A673 (cell line): Measurements from ENCODE around the gene HS1BP3. TPM values are rescaled to one million over a fixed set of nuclear protein-coding genes. Genes with fewer than 3 reads are reported as not detected.
A peak's percentile ranks its signal among the peaks of the same experiment; 100 is the strongest.

Experiments used
- BruUV-seq: library from RNA; stranded (reverse); fragments of 400-500 nt; replicated peaks from 2 replicates; lab custom pipeline; 2021; lab: Mats Ljungman, UMichigan
- CTCF ChIA-PET: fragments of 300-600 bp; sonication (Branson Sonifier 250); formaldehyde crosslinking; loops from one replicate; lab custom pipeline; 2022; ENCODE audit warnings: antibody characterized with exemption; lab: Charles Lee
- POLR2A ChIA-PET: fragments of 300-600 bp; sonication (Branson Sonifier 250); formaldehyde crosslinking; loops from one replicate; lab custom pipeline; 2022; ENCODE audit warnings: antibody characterized with exemption; ENCODE audit not compliant: low non-redundant PET; lab: Charles Lee
- DNase-seq: peaks from one replicate; pipeline ENCODE4 v3.0.0-alpha.2; 2015; ENCODE audit warnings: low spot score
- H3K27ac ChIP-seq: fragments of 200-600 bp; sonication (generic); 2 replicates; pipeline ENCODE4 v1.5.1; 2016; ENCODE audit warnings: mixed run types, low read depth, mild to moderate bottlenecking, mixed read lengths, antibody characterized with exemption, low read length; ENCODE audit not compliant: poor library complexity, severe bottlenecking
- H3K27me3 ChIP-seq: fragments of 200-600 bp; sonication (generic); replicated peaks from 2 replicates; pipeline ENCODE4 v1.6.1; 2017; ENCODE audit warnings: mixed run types, low read depth, mild to moderate bottlenecking, mixed read lengths, antibody characterized with exemption, low read length; ENCODE audit not compliant: insufficient read depth, poor library complexity
- H3K36me3 ChIP-seq: fragments of 200-600 bp; sonication (generic); 2 replicates; pipeline ENCODE4 v1.6.1; 2016; ENCODE audit warnings: mixed run types, mild to moderate bottlenecking, mixed read lengths, antibody characterized with exemption, low read length; ENCODE audit not compliant: insufficient read depth, poor library complexity, severe bottlenecking
- H3K4me1 ChIP-seq: fragments of 200-600 bp; sonication (generic); 2 replicates; pipeline ENCODE4 v1.6.1; 2017; ENCODE audit warnings: mixed run types, mild to moderate bottlenecking, mixed read lengths, antibody characterized with exemption, low read length; ENCODE audit not compliant: insufficient read depth, poor library complexity, severe bottlenecking
- H3K4me3 ChIP-seq: fragments of 200-600 bp; sonication (generic); 2 replicates; pipeline ENCODE4 v1.5.1; 2016; ENCODE audit warnings: low read depth, mixed run types, mild to moderate bottlenecking, mixed read lengths, low read length; ENCODE audit not compliant: poor library complexity, severe bottlenecking
- H3K9me3 ChIP-seq: fragments of 200-600 bp; sonication (generic); 2 replicates; pipeline ENCODE4 v1.6.1; 2016; ENCODE audit warnings: mixed run types, low read depth, mild to moderate bottlenecking, mixed read lengths, antibody characterized with exemption, low read length; ENCODE audit not compliant: poor library complexity, severe bottlenecking
- CTCF ChIP-seq: fragments of 300-800, 200-600 bp; sonication (generic); conservative IDR thresholded peaks from 2 replicates; pipeline ENCODE4 v1.5.1; 2017; ENCODE audit warnings: low read depth, mild to moderate bottlenecking, antibody characterized with exemption, low read length, moderate library complexity, mixed read lengths
- EZH2 ChIP-seq: fragments of 200-600 bp; sonication (generic); IDR thresholded peaks from 2 replicates; pipeline ENCODE4 v1.6.1; 2017; ENCODE audit warnings: borderline replicate concordance, low read depth, mild to moderate bottlenecking, mixed read lengths, antibody characterized with exemption, low read length; ENCODE audit not compliant: poor library complexity, severe bottlenecking
- intact Hi-C: fragments of 100-400 bp; cut with micrococcal nuclease; formaldehyde crosslinking; loops from one replicate; pipeline ENCODE4 v1.10.0; 2022; ENCODE audit not compliant: unreplicated experiment
- total RNA-seq: library from RNA; stranded (reverse); gene quantifications from 2 replicates; pipeline ENCODE4 v1.2.3, GENCODE V29; 2021

HS1BP3 gene
- total RNA-seq, 1 experiment from 2014 or later = 12.6 TPM

- H3K4me3 ChIP-seq = no peak overlapping the region
- DNase-seq = no peak
- H3K36me3 ChIP-seq = no peaks in the 10 kb centered on the region
- no TSS peak for BruUV-seq
- H3K27ac ChIP-seq = no peak overlapping the region
- intact Hi-C loops = no loop called here
- 0 out of 2 replicates have a peak, but pooled peaks have one; percentile 10 for TF ChIP-seq CTCF
- no peak for TF ChIP-seq EZH2
- no peaks in the 10 kb centered on the region for H3K4me1 ChIP-seq
- H3K27me3 ChIP-seq = peaks cover 20% of the 10 kb centered on the region
- no peaks in the 10 kb centered on the region for H3K9me3 ChIP-seq
- ChIA-PET CTCF (no interaction called here), POLR2A (no interaction called here)
These were observed 26.6 kb upstream of the HS1BP3 start for GRCh38 chr2:20677301-20678085.

- ChIA-PET POLR2A (no interaction called here), CTCF (no interaction called here)
- BruUV-seq = no TSS peak
- H3K4me1 ChIP-seq = no peaks in the 10 kb centered on the region
- DNase-seq = no peak
- no peak overlapping the region for H3K27ac ChIP-seq
- H3K36me3 ChIP-seq = no peaks in the 10 kb centered on the region
- H3K9me3 ChIP-seq = no peaks in the 10 kb centered on the region
- TF ChIP-seq CTCF = no peak
- TF ChIP-seq EZH2 = no peak
- intact Hi-C loops = no loop called here
- H3K4me3 ChIP-seq = no peak overlapping the region
- H3K27me3 ChIP-seq = peaks cover 29% of the 10 kb centered on the region
These were observed 25.7 kb upstream of the HS1BP3 start for GRCh38 chr2:20676353-20677215.

- Histone ChIP-seq H3K27me3 (peaks cover 37% of the 10 kb centered on the region), H3K4me3 (no peak overlapping the region), H3K4me1 (no peaks in the 10 kb centered on the region), H3K36me3 (no peaks in the 10 kb centered on the region), H3K9me3 (no peaks in the 10 kb centered on the region), H3K27ac (no peak overlapping the region)
- DNase-seq = no peak
- POLR2A ChIA-PET = no interaction called here
- CTCF ChIA-PET = no interaction called here
- intact Hi-C loops = no loop called here
- TF ChIP-seq EZH2 (no peak), CTCF (no peak)
- no TSS peak for BruUV-seq
These were observed 24.9 kb upstream of the HS1BP3 start for GRCh38 chr2:20675701-20676352.
